ENCODE measurements around the gene SF1. TPM values are rescaled to one million over a fixed set of nuclear protein-coding genes. Genes with fewer than 3 reads are reported as not detected.

Gene SF1
- total and polyA plus RNA-seq, 9 of the 15 experiments (the other 6 are each of a cell fraction or from before 2014, with no cell fraction given) = 13.1 to 334 (median 111) TPM

DNA sequence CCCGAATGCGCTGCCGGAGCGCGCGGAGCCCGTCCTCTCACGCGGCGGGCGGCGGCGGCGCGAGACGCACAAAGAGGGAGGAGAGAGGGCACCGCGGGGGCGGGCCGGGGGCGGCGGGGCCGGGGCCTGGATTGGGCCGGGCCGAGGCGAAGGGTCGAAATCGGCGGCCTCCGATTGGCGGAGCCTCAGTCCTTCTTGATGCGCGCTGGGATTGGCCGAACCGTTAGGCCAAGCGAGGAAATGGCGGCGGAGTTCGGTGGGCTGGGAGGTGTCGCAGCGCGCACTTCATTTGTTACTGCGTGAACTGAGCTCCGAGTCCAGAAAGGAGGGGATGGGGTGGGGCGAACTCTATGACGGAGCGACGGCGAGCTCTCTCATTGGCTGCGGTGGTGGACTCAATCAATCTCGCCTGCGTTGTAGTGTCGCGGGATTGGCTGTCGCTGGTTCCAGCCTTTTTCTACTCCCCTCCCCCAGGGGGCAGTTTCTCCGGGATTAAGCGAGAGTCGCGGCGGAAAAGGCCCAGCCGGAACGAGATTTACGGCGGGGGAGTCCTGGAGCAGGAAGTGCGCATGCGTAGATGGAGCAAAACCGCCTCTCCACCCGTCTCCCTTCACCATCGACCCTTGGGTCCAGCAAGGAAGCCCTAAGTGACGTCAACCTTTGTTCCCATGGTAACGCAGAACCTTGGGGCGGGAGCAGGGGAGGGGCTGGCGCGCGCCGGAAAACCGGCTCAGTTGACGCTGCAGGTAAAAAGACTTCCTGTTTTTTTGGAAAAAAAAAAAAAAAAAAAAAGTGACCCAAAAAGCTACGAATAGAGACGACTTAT lies at the start of gene SF1 (continued):
- TF ChIP-seq, protein P1, sequence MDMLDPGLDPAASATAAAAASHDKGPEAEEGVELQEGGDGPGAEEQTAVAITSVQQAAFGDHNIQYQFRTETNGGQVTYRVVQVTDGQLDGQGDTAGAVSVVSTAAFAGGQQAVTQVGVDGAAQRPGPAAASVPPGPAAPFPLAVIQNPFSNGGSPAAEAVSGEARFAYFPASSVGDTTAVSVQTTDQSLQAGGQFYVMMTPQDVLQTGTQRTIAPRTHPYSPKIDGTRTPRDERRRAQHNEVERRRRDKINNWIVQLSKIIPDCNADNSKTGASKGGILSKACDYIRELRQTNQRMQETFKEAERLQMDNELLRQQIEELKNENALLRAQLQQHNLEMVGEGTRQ (CRISPR knock-in tag; IDR thresholded peaks at IDR 0.05) = no peak
- no peak for TF ChIP-seq ZNF717 (CRISPR knock-in tag; IDR thresholded peaks at IDR 0.05)
- TF ChIP-seq, protein P2, sequence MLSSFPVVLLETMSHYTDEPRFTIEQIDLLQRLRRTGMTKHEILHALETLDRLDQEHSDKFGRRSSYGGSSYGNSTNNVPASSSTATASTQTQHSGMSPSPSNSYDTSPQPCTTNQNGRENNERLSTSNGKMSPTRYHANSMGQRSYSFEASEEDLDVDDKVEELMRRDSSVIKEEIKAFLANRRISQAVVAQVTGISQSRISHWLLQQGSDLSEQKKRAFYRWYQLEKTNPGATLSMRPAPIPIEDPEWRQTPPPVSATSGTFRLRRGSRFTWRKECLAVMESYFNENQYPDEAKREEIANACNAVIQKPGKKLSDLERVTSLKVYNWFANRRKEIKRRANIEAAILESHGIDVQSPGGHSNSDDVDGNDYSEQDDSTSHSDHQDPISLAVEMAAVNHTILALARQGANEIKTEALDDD (IDR thresholded peaks at IDR 0.05) = peak; percentile 56; the same call in 1 of the 2 replicates
- peak; percentile 78 for TF ChIP-seq POLR2B (IDR thresholded peaks at IDR 0.05; ENCODE audit: low read depth, partially characterized antibody)
- TF ChIP-seq, protein P3, sequence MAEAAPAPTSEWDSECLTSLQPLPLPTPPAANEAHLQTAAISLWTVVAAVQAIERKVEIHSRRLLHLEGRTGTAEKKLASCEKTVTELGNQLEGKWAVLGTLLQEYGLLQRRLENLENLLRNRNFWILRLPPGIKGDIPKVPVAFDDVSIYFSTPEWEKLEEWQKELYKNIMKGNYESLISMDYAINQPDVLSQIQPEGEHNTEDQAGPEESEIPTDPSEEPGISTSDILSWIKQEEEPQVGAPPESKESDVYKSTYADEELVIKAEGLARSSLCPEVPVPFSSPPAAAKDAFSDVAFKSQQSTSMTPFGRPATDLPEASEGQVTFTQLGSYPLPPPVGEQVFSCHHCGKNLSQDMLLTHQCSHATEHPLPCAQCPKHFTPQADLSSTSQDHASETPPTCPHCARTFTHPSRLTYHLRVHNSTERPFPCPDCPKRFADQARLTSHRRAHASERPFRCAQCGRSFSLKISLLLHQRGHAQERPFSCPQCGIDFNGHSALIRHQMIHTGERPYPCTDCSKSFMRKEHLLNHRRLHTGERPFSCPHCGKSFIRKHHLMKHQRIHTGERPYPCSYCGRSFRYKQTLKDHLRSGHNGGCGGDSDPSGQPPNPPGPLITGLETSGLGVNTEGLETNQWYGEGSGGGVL (CRISPR knock-in tag; IDR thresholded peaks at IDR 0.05) = no peak
- TF ChIP-seq ATF1 (CRISPR knock-in tag; IDR thresholded peaks at IDR 0.05) = 0 out of 2 replicates have a peak, but pooled peaks have one; percentile 50
- TF ChIP-seq ATF1 (tag; IDR thresholded peaks at IDR 0.05) = peak; percentile 97
- TF ChIP-seq, protein P4, sequence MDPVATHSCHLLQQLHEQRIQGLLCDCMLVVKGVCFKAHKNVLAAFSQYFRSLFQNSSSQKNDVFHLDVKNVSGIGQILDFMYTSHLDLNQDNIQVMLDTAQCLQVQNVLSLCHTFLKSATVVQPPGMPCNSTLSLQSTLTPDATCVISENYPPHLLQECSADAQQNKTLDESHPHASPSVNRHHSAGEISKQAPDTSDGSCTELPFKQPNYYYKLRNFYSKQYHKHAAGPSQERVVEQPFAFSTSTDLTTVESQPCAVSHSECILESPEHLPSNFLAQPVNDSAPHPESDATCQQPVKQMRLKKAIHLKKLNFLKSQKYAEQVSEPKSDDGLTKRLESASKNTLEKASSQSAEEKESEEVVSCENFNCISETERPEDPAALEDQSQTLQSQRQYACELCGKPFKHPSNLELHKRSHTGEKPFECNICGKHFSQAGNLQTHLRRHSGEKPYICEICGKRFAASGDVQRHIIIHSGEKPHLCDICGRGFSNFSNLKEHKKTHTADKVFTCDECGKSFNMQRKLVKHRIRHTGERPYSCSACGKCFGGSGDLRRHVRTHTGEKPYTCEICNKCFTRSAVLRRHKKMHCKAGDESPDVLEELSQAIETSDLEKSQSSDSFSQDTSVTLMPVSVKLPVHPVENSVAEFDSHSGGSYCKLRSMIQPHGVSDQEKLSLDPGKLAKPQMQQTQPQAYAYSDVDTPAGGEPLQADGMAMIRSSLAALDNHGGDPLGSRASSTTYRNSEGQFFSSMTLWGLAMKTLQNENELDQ (CRISPR knock-in tag; IDR thresholded peaks at IDR 0.05; ENCODE audit: borderline replicate concordance) = no peak
- TF ChIP-seq, protein P5, sequence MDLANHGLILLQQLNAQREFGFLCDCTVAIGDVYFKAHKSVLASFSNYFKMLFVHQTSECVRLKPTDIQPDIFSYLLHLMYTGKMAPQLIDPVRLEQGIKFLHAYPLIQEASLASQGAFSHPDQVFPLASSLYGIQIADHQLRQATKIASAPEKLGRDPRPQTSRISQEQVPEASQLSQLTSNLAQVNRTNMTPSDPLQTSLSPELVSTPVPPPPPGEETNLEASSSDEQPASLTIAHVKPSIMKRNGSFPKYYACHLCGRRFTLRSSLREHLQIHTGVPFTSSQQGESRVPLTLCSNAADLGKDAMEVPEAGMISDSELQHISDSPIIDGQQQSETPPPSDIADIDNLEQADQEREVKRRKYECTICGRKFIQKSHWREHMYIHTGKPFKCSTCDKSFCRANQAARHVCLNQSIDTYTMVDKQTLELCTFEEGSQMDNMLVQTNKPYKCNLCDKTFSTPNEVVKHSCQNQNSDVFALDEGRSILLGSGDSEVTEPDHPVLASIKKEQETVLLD (IDR thresholded peaks at IDR 0.05) = peak; percentile 97
- TF ChIP-seq RBM39 (optimal IDR thresholded peaks at IDR 0.05; ENCODE audit: low read depth, low read length) = no peak
- TF ChIP-seq, protein P6, sequence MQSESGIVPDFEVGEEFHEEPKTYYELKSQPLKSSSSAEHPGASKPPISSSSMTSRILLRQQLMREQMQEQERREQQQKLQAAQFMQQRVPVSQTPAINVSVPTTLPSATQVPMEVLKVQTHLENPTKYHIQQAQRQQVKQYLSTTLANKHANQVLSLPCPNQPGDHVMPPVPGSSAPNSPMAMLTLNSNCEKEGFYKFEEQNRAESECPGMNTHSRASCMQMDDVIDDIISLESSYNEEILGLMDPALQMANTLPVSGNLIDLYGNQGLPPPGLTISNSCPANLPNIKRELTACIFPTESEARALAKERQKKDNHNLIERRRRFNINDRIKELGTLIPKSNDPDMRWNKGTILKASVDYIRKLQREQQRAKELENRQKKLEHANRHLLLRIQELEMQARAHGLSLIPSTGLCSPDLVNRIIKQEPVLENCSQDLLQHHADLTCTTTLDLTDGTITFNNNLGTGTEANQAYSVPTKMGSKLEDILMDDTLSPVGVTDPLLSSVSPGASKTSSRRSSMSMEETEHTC (IDR thresholded peaks at IDR 0.05) = no peak
- peak; percentile 21 to 27; a peak in 1 of 4 replicates for TF ChIP-seq SIX5 (IDR thresholded peaks at IDR 0.05; ENCODE audit: borderline replicate concordance in 1 of 2, insufficient read depth in 1 of 2, low read depth in 1 of 2, low read length in 2 of 2)
- no peak for TF ChIP-seq MIER1 (IDR thresholded peaks at IDR 0.05; ENCODE audit: low read depth)
- peak; percentile 59 for TF ChIP-seq KAT2B (IDR thresholded peaks at IDR 0.05; ENCODE audit: low read depth, low read length)
- TF ChIP-seq E2F3 (CRISPR knock-in tag; IDR thresholded peaks at IDR 0.05) = no peak
- TF ChIP-seq, protein P7, sequence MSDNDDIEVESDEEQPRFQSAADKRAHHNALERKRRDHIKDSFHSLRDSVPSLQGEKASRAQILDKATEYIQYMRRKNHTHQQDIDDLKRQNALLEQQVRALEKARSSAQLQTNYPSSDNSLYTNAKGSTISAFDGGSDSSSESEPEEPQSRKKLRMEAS (CRISPR knock-in tag; IDR thresholded peaks at IDR 0.05) = no peak
- no peak for TF ChIP-seq RBM14 (IDR thresholded peaks at IDR 0.05; ENCODE audit: borderline replicate concordance, insufficient read depth, low read depth, low read length)
- TF ChIP-seq MBD2 (IDR thresholded peaks at IDR 0.05; ENCODE audit: borderline replicate concordance, low read depth) = peak; percentile 71; the same call in 1 of the 2 replicates

Data from K562 (cell line).